ENCODE results near the gene ATG10.

The ATG10 gene

GRCh38 chr5:82168294-82168693, 196.5 kb downstream of the ATG10 start:
- no peak for DNase-seq

- DNase-seq = no peak
Observed at GRCh38 chr5:82169892-82170291, 198.1 kb downstream of the ATG10 start.

GRCh38 chr5:82174128-82174918, 202.5 kb downstream of the ATG10 start:
- DNase-seq = peak in 1 of 2 experiments; percentile 24

- no peak for DNase-seq
Observed at GRCh38 chr5:82174919-82175219, 203.0 kb downstream of the ATG10 start.

GRCh38 chr5:82176115-82176814, 204.4 kb downstream of the ATG10 start:
- no peak for DNase-seq

GRCh38 chr5:82178378-82178777, 206.6 kb downstream of the ATG10 start:
- no peak for DNase-seq

- DNase-seq = no peak
Observed at GRCh38 chr5:82182662-82183061, 210.8 kb downstream of the ATG10 start.

GRCh38 chr5:82183828-82184227, 212.0 kb downstream of the ATG10 start:
- DNase-seq = no peak

GRCh38 chr5:82185851-82186250, 214.0 kb downstream of the ATG10 start:
- DNase-seq = no peak

GRCh38 chr5:82197550-82197949, 225.7 kb downstream of the ATG10 start:
- DNase-seq = no peak

- no peak for DNase-seq
Observed at GRCh38 chr5:82204567-82204966, 232.7 kb downstream of the ATG10 start.

- DNase-seq = no peak
Observed at GRCh38 chr5:82205005-82205404, 233.2 kb downstream of the ATG10 start.

- no peak for DNase-seq
Observed at GRCh38 chr5:82208371-82208770, 236.5 kb downstream of the ATG10 start.

GRCh38 chr5:82211855-82212572, 240.2 kb downstream of the ATG10 start:
- no peak for DNase-seq

GRCh38 chr5:82217917-82218316, 246.1 kb downstream of the ATG10 start:
- DNase-seq = no peak

- DNase-seq = no peak
Observed at GRCh38 chr5:82218374-82219156, 246.7 kb downstream of the ATG10 start.

GRCh38 chr5:82221020-82221419, 249.2 kb downstream of the ATG10 start:
- no peak for DNase-seq

GRCh38 chr5:82222597-82223574, 251.1 kb downstream of the ATG10 start:
- no peak for DNase-seq

GRCh38 chr5:82225525-82226172, 253.8 kb downstream of the ATG10 start:
- DNase-seq = peak in 1 of 2 experiments; percentile 45

GRCh38 chr5:82234885-82235284, 263.1 kb downstream of the ATG10 start:
- DNase-seq = no peak

GRCh38 chr5:82244151-82244550, 272.3 kb downstream of the ATG10 start:
- DNase-seq = no peak
